Stimulated activated CD8-positive, alpha-beta memory T cell treated with anti-CD3 and anti-CD28 coated beads, Interleukin-7, amount 100 ng/mL, for 24 hours (primary cell): ENCODE measurements around the gene KCNN1.
"Not testable (repeated sequence)": the region's sequence is repeated elsewhere in the genome, so short reads cannot be mapped to it uniquely, and the experiment has no call there.

Experiments used
- DNase-seq: peaks from one replicate; pipeline ENCODE4 v3.0.0-alpha.2; 2020; ENCODE audit warnings: low read depth

The KCNN1 gene

GRCh38 chr19:18031401-18031800 is 64.5 kb downstream of the KCNN1 start:
- not testable (repeated sequence) for DNase-seq

- DNase-seq: not testable (repeated sequence)
These were observed 65.2 kb downstream of the KCNN1 start for GRCh38 chr19:18032102-18032501.

GRCh38 chr19:18041054-18041453 is 74.1 kb downstream of the KCNN1 start:
- no peak for DNase-seq

GRCh38 chr19:18043676-18044075 is 76.8 kb downstream of the KCNN1 start:
- DNase-seq: no peak

- peak; percentile 81 for DNase-seq
These were observed 78.0 kb downstream of the KCNN1 start for GRCh38 chr19:18044825-18045304.

GRCh38 chr19:18045307-18046050 is 78.6 kb downstream of the KCNN1 start:
- no peak for DNase-seq

GRCh38 chr19:18046059-18046718 is 79.3 kb downstream of the KCNN1 start:
- DNase-seq: no peak

GRCh38 chr19:18049385-18049784 is 82.5 kb downstream of the KCNN1 start:
- no peak for DNase-seq
